Measurements from ENCODE around the gene COL1A1.
A peak's percentile ranks its signal among the peaks of the same experiment; 100 is the strongest.

COL1A1 gene

GRCh38 chr17:50154604-50155003 lies 46.8 kb downstream of the COL1A1 start:
- no peak for TF ChIP-seq CTCF (conservative IDR thresholded peaks at IDR 0.05; ENCODE audit: control insufficient read depth, insufficient read depth, low read depth, low read length)
- H3K4me3 ChIP-seq (ENCODE audit: control insufficient read depth, low read depth, low read length) = no peak overlapping the region
- no peak for DNase-seq (ENCODE audit: low read depth)

GRCh38 chr17:50153650-50154575 lies 47.5 kb downstream of the COL1A1 start:
- TF ChIP-seq CTCF (conservative IDR thresholded peaks at IDR 0.05; ENCODE audit: control insufficient read depth, insufficient read depth, low read depth, low read length) = no peak
- DNase-seq (ENCODE audit: low read depth) = no peak
- no peak overlapping the region for H3K4me3 ChIP-seq (ENCODE audit: control insufficient read depth, low read depth, low read length)

GRCh38 chr17:50152736-50153135 lies 48.7 kb downstream of the COL1A1 start:
- H3K4me3 ChIP-seq (ENCODE audit: control insufficient read depth, low read depth, low read length) = no peak overlapping the region
- no peak for DNase-seq (ENCODE audit: low read depth)
- no peak for TF ChIP-seq CTCF (conservative IDR thresholded peaks at IDR 0.05; ENCODE audit: control insufficient read depth, insufficient read depth, low read depth, low read length)

- peak overlapping the region; percentile 77 for H3K4me3 ChIP-seq (ENCODE audit: control insufficient read depth, low read depth, low read length)
- DNase-seq (ENCODE audit: low read depth) = peak; percentile 86
- TF ChIP-seq CTCF (conservative IDR thresholded peaks at IDR 0.05; ENCODE audit: control insufficient read depth, insufficient read depth, low read depth, low read length) = no peak
Measured at GRCh38 chr17:50151937-50152547, 49.4 kb downstream of the COL1A1 start.

GRCh38 chr17:50151041-50151936 lies 50.1 kb downstream of the COL1A1 start:
- DNase-seq (ENCODE audit: low read depth) = peak; percentile 84
- peak; percentile 53 for TF ChIP-seq CTCF (conservative IDR thresholded peaks at IDR 0.05; ENCODE audit: control insufficient read depth, insufficient read depth, low read depth, low read length)
- peak overlapping the region; percentile 77 for H3K4me3 ChIP-seq (ENCODE audit: control insufficient read depth, low read depth, low read length)

- peak within 1 kb of the TSS; percentile 77 for H3K4me3 ChIP-seq (ENCODE audit: control insufficient read depth, low read depth, low read length)
- no peak for TF ChIP-seq CTCF (conservative IDR thresholded peaks at IDR 0.05; ENCODE audit: control insufficient read depth, insufficient read depth, low read depth, low read length)
Measured at GRCh38 chr17:50150354-50151040, 50.9 kb downstream of the COL1A1 start, which contains the start of gene PPP1R9B. Gene PPP1R9B (minus strand): TSS chr17:50150677. CDS start chr17:50150513, 164 bp downstream.

More at GRCh38 chr17:50150354-50151040, 50.9 kb downstream of the COL1A1 start, which contains the start of gene PPP1R9B:
- DNase-seq (ENCODE audit: low read depth) = no peak
